HG02840 (cell line): ENCODE data around the gene DCHS1.

ENCODE experiments used
- ATAC-seq: cut with Tn5 transposase; IDR thresholded peaks from one replicate; pipeline ENCODE4 v1.9.1; 2021; ENCODE audit warnings: mild to moderate bottlenecking, moderate library complexity, moderate number of reproducible peaks; ENCODE audit not compliant: unreplicated experiment, low FRiP score

The DCHS1 gene

DNA sequence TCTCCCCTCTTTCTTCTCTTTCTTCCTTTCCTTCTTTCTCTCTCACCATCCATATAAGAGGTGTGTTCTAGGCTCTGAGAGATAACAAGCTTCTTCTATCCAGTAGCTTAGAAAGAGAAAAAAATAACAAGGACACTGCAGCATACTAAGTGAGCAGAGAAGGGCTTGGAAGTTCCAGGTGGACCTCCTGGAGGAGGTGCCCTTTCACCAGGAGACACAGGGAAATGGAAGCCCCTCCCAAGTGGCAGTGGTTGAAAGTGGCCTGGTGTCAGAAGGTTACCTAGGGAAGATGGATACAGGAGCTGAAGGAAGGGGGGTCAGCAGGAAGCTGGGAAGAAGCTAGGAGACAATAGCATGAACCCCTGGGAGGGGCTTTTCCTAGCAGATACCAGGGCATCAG lies 5.5 kb downstream of the DCHS1 start:
- ATAC-seq: no peak

DNA sequence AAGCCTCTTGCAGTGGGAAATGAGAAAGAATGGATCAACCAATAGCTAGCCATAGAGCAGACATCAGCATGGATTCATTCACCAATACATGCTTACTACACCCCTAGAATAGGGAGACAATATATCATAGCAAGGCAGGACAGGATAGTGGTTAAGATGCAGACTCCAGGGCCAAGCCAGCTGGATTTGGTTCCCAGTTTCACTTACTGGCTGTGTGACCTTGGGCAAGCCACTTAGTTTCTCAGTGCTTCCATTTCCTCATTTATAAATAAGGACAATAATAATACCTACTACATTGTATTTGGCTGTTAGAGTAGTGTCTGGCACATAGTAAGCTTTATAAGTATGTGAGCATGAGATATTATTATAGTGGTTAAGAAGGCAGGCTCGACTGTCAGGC lies 7.1 kb downstream of the DCHS1 start:
- ATAC-seq: no peak

DNA sequence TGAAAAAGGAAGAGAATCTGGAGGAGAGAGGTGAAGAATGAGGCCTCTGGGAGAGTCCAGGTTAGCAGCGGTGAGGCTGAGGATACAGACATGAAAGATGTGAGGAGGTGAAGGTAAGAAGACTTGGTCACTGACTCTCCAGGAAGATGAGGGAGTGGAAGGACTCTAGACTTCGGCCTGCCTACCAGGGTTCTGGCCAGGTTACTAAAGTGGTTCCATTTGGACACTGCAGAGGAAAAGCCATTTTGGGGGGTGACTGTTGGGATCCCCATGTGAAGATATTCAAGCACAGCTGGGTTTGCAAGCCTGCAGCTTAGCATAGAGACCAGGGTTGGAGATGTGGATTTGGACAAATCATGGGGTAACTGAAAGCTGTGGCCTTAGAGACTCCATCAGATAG lies 7.8 kb downstream of the DCHS1 start:
- ATAC-seq: no peak

DNA sequence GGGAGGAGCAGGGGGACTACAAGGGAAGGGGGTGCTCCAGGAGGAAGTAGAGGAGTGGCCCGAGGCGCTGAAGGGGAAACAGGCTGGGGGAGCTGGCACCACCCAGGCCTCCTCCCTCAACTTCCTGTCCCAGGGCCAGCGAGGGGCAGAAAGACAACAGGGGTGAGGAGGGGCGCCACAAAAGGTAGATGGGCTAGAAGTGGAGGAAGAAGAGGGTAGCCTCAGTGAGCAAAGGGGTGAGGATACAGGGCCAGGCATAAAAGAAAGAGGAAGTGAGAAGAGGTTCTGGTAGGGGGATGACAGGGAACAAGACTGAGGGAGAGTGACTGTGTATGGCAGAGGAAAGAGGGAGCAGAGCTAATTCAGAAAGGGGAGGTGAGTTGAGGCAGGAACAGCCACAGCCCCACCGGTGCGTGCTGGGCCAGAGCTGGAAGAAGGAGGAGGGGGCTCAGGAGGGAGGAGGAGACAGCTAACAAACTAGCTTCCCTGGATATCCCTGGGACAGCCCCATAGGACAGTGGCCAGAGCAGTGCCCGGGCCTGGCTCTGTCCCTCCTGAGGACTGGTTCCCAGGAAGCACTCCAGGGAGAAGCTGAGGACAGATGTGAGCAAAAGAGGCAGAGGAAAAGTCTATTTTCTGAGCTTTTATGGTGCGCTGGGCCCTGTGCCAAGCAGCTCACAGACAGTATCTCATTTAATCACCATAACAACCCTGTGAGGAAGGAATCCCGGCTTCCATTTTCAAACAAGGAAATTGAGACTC lies 8.5 kb downstream of the DCHS1 start:
- ATAC-seq: peak; percentile 93

DNA sequence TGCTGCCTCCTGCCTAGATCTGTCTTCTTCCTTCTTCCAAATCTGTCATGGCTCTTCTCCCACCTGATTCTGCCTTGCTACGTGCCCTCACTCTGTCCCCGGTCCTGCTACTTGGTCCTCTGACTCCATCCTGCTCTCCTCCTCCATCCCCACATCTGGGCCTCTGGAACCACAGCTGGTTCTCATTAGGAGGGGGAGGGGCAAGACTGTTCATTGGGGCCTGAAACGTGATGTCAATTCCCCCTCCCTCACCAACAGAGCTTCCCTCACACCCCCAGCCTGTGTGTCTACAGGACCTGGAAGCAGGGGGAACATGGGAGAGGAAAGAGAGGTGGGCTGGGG lies 9.1 kb downstream of the DCHS1 start:
- no peak for ATAC-seq

DNA sequence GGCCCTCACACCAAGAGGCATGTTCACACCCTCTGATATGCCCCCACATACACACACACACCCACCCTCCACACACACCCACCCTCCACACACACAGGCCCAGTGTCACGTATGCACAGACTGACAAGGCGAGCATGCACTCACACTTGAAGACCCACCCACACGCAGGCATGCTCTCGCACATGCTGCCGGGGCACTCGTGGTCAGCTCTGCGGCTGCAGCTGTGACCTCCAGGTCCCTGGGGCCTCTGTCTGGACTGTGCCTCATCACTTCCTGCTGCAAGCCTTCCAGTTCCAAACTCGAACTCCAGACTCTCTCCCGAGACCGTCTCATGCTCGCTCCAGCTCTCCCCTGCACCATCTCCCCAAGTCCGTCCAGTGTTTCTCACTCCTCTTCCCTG lies 9.5 kb downstream of the DCHS1 start:
- no peak for ATAC-seq

DNA sequence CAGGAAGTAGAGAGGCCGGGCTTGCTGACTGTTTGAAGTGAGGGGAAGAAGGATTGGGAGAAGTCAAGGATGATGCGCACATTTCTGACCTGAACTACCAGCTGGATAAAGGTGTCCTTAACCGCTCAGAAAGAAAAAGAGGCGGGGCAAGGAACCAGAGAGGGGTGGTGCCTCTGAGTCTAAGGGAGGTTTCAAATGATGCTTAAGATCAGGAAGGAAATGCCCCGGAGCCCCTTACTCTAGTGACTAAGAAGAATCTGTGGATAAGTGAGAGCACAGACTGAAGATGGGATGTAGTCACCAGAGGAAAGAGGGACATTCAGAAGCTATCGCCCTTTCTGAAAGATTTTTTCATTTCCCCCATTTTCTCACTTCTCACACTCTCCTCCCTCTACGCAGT lies 12.7 kb downstream of the DCHS1 start:
- no peak for ATAC-seq

DNA sequence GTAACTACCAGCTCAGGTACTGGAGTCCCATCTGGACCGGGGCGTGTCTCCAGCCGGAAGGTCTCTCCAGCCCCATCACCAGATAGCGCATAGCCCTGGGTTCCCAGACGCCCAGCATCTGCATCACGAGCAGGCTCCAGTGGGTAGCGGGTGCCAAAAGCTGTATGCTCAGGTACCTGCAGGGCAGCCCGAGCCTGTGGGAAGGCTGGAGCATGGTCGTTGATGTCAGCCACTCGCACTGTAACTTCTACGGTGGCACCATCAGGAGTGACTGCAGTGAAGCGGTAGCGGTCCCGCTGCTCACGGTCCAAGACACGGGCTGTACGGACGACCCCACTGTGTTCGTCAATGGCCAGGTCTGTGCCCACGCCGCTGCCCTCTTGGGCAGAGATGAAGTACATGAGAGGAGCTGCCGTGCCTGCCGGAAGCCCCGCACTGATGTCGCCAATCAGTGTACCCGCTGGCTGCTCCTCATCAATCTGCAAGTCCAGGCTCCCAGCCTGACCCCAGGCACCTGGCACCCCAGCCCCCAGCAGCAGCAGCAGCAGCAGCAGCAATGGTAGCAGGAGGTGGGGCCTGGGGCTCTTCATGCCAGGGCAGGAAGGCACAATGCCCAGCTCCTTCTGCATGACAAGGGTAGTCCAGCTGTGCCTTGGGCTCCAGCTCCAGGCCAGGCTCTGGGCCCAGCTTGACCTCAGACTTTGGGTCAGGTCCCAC lies 14.5 kb downstream of the DCHS1 start:
- ATAC-seq: no peak

DNA sequence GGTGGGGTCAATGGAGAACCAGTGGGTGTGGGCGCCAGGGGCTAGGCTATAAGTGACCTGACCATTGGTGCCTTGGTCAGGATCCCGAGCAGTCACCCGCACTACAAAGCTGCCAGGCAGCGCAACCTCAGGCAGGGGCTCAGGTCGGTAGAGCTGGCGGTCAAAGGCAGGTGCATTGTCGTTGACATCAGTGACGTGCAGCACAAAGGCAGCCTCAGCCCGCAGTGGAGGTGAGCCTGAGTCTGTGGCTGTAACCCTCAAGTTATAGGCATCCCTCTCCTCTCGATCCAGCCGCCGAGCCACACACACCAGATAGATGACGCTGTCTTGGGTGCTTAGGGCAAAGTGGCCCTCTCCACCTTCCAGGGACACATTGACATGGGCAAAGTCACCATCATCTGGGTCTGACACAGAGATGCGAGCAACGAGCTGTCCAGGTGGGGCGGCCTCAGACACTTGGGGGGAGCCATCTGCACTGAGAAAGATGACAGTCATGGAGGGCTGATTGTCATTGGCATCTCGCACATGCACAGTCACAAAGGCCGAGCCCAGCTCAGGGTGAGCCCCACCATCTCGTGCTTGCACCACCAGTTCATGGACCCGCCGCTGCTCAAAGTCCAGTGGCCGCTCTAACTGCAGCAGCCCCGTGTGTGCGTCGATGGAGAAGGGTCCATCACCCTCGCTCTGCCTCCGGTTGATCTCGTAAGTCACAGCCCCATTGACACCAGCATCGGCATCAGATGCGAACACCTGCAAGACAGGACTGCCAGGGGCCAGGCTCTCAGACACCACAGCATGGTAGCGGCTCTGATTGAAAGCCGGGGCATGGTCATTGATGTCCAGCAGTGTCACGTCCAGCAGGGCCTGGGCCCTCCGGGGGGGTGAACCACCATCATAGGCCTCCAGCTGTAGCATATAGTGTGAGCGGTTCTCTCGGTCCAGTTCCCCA lies 15.3 kb downstream of the DCHS1 start:
- ATAC-seq: no peak

DNA sequence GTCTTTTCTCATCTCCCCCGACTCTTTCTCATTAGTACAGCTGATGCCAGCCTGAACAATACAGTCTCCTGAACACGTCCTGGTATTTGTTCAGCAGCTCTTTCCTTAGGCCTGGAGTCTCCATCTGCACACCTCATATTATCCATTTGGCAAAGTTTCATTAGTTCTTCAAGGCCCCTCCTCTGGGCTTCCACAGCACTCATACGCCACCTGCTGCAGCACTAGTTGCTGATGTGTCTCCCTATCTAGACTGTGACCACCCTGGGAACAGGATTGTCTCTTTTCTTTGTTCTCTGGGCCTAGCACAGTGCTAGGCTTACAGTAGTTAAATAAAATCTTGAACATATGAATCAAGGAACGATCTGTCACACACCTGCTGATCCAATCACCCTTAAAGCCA lies 17.2 kb downstream of the DCHS1 start:
- ATAC-seq: no peak

DNA sequence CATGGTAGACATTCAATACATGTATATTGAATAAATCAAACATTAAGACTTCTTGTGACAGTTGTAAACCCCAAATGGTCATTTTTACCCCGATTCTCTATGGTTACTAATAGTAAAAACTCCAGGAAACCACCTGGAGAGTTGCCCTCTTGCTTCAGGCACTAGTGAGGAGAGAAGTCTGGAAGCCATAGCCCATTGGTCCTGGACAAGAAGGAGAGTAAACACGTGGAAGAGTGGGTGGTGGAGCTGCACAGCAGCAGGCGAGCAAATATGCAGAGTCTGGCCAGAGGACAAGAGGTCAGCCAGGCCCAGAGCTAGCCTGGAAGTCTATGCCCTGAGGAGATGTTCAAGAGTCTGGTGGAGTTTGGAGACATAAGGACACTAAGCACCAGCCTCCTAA lies 17.7 kb downstream of the DCHS1 start:
- ATAC-seq: no peak

DNA sequence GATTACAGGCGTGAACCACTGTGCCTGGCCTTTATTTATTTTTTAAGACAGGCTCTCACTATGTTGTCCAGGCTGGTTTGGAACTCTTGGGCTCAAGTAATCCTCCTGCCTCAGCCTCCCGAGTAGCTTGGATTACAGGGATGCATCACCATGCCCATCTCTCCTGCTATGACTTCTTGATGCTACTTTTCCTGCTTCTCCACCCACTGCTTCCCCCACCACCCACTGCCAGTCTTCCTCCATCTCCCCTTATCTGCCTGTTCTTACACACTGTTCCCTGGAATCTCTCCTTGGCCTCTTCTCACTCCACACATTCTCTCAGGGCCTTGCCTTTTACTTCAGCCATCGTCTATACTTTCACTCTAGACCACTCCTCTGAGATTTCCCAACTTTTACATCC lies 19.1 kb downstream of the DCHS1 start:
- ATAC-seq: no peak

DNA sequence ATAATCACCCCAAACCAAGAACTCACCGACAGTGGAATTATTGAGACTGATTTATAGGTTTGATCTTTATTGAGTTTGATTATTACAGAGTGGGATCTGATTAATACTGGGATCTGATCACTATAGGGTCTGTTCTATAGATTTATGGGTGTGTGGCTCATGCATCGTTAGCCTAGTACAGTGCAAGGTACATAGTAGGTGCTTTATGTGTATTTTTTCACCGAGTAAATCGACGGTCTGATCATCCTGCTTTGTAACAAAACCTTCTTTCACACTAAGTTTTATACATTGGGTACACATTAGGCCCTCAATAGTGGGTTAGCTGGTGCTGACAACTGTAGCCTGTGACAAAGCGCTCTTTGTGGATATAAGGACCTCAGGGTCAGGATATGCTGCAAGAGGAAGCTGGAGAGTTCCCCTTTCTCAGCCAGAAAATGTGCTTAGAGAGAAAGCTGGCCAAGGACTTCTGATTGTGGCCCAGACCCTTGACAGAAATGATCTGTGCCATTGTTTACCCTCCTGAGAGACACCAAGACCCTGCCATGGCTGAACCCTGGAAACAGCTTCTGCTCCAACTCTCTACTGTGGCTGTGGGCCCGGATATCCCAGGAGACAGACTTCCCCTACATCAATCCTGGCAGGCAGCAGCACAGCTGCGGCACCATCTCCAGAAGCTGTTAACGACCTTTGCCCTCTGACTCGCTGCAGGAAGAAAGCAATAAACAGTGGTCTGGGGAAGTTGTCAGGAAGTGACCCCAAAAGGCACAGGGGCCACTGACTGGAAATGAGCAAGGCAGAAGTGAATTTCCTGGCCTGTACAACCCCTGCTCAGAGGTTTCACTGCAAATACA lies 20.3 kb downstream of the DCHS1 start:
- ATAC-seq: no peak

DNA sequence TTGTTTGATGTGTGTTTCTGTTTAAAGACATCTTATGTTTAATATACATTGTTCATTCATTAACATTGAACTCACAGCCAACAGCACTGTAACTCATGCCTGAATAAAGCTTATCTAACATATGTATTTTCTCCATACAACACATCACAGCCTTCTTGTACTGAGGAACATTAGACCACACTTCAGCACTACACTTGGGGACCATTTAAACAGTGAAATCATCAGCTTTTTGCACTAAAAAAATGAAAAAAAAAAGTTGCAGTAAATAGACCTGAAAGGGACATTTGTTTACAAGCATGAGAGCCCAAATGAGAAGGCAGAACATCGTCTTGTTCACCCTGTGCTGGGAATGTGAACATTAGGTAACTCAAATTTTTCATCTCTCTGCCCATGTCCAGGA lies 21.1 kb downstream of the DCHS1 start:
- ATAC-seq: no peak

DNA sequence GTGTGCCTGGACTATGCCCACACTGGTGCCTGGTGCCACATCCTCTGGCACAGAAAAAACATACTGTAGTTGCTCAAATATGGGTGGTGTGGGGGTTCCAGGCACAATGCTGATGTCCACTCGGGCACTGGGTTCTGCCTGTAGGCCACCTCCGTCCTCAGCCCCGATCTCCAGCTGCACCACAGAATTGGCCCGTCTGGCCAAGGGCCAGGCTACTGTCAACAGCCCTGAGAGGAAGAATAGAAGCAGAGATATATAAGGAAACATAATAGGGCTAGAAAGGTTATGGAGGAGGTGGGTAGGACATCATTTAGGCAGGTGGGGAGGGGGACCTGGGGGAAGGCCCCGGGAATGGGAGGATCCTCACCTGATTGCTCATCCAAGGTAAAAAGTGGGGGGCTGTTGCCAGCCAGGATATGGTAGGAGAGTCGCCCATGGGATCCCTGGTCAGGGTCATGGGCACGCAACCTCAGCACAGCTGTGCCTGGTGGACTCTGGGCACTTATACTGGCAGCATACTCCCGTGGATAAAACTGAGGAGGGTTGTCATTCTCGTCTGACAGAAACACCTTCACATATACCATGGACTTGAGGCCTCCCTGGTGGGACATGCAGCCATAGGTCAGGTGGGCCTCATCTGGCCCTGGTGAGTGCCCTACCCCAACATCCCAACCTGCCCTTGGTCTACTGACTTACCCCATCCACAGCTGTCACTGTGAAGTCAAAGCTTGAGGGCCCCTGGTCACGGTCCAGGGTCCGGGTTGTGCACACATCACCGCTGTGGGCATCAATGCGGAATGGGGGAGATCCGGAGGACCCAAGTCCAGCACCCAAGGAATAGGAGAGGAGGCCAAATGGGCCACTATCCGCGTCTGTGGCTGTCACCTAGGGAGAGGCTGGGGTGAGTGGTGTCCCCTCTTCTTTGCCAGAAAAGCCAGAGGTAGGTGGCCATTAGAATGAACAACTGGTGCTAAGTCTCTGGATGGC lies 21.9 kb downstream of the DCHS1 start:
- no peak for ATAC-seq

DNA sequence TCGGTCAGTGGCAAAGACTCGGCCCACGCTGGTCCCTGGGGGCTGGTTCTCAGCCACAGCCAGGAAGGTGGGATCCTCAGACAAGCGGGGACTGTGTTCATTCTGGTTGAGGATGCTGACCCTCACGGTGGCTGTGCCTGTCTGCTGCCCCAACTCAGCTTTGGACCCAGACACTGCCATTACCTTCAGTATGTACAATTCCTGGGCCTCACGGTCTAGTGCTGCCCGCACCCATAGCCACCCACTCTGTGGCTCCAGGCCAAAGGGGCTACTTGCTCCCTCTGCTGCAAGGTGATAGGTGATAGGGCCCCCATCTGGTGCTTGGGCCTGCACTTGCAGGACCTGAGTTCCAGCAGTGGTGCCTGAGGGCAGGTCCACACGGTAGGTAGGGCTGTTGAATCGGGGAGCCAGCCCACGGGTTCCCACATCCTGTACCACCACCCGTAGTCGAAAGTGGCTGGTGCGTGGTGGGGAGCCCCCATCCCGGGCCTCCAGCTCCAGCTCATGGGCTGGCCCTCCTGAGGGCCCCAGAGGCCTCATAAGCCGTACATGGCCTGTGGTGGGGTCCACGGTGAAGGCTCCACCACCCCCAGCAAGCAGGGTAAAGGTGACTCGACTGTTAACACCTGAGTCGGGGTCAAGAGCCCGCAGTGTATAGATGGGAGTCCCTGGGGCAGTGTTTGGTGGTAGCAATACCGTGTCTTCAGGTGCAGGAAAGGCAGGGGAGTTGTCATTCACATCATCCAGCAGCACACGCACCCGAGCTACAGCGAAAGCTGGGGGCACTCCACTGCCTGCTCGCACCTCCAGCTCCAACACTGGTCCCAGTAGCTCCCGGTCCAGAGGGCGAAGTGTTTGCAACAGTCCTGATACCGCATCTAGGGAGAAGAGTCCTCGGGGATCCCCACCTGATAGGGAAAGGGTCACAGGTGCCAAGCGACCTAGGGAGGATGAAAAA lies 23.2 kb downstream of the DCHS1 start:
- no peak for ATAC-seq

DNA sequence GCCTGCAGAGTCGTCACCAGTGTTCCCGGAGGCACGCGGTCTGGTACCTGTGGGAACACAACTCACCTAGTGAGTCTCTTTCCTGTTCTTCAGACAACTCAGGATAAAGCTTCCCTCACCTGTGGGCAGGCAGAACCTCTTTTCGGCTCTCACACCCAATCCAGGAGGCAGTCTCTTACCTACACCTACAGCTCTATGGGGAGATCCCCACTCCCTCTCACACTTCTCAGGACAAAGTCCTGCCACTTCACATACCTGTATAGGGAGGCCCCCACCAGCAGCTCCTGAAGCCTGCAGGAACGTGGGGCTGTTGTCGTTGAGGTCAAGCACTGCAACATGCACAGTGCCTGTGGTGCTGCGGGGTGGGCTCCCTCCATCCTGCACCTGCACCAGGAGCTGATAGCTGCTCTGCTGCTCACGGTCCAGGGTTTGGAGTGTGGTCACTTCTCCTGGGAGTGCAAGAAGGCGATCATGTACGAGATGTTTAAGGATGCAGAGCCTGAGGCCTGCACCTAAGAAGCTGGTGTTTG lies 24.2 kb downstream of the DCHS1 start:
- no peak for ATAC-seq
